DOHH2 (cell line): ENCODE measurements around the gene NXNL2.

ENCODE experiments used
- EZH2phosphoT487 ChIP-seq: fragments of 200-600 bp; sonication (generic); IDR thresholded peaks from 2 replicates; pipeline ENCODE4 v1.6.1; 2017; ENCODE audit warnings: borderline replicate concordance, mild to moderate bottlenecking, antibody characterized with exemption, low read length, moderate library complexity, mixed read lengths
- TF ChIP-seq, protein P1 (sequence below): fragments of 200-600 bp; sonication (generic); IDR thresholded peaks from one replicate; pipeline ENCODE4 v1.5.1; 2014; ENCODE audit warnings: antibody characterized with exemption, mild to moderate bottlenecking, low read depth, low read length; ENCODE audit not compliant: poor library complexity, severe bottlenecking

GRCh38 chr9:88527618-88528017, 7.4 kb upstream of the NXNL2 start:
- TF ChIP-seq, protein P1, sequence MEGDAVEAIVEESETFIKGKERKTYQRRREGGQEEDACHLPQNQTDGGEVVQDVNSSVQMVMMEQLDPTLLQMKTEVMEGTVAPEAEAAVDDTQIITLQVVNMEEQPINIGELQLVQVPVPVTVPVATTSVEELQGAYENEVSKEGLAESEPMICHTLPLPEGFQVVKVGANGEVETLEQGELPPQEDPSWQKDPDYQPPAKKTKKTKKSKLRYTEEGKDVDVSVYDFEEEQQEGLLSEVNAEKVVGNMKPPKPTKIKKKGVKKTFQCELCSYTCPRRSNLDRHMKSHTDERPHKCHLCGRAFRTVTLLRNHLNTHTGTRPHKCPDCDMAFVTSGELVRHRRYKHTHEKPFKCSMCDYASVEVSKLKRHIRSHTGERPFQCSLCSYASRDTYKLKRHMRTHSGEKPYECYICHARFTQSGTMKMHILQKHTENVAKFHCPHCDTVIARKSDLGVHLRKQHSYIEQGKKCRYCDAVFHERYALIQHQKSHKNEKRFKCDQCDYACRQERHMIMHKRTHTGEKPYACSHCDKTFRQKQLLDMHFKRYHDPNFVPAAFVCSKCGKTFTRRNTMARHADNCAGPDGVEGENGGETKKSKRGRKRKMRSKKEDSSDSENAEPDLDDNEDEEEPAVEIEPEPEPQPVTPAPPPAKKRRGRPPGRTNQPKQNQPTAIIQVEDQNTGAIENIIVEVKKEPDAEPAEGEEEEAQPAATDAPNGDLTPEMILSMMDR = no peak
- no peak for TF ChIP-seq EZH2phosphoT487
